Measurements from ENCODE around the gene NFATC2IP. TPM values are rescaled to one million over a fixed set of nuclear protein-coding genes. Genes with fewer than 3 reads are reported as not detected.

Gene NFATC2IP
- total and polyA plus RNA-seq, 2 of the 8 experiments (the other 6 are each of a cell fraction or from before 2014, with no cell fraction given) = 54.4 to 71.5 TPM

- no peak for TF ChIP-seq MAFK (IDR thresholded peaks at IDR 0.05; ENCODE audit: low read depth, low read length)
- TF ChIP-seq CHD1 (IDR thresholded peaks at IDR 0.05; ENCODE audit: low read depth, low read length) = no peak
- TF ChIP-seq SUZ12 (IDR thresholded peaks at IDR 0.05; ENCODE audit: low read length) = no peak
- peak; percentile 64; the same call in 1 of the 2 replicates for TF ChIP-seq SP1 (IDR thresholded peaks at IDR 0.05; ENCODE audit: low read depth, low read length)
- peak; percentile 98 to 99; a peak in 3 of 4 replicates for TF ChIP-seq SIN3A (conservative IDR thresholded peaks at IDR 0.05 in 1 of 2, IDR thresholded peaks at IDR 0.05 in 1 of 2; ENCODE audit: low read depth in 1 of 2, low read length in 2 of 2)
- peak; percentile 89 for TF ChIP-seq PHF8 (conservative IDR thresholded peaks at IDR 0.05; ENCODE audit: low read depth, low read length)
- TF ChIP-seq POLR2AphosphoS5 (IDR thresholded peaks at IDR 0.05; ENCODE audit: low read depth, low read length) = peak; percentile 78; the same call in 1 of the 2 replicates
- no peak for TF ChIP-seq RFX5 (IDR thresholded peaks at IDR 0.05; ENCODE audit: borderline replicate concordance, low read depth, low read length)
- TF ChIP-seq YY1 (IDR thresholded peaks at IDR 0.05; ENCODE audit: low read depth, low read length) = peak; percentile 98
- TF ChIP-seq BCL11A (IDR thresholded peaks at IDR 0.05; ENCODE audit: low read depth in 2 of 2, low read length in 2 of 2) = no peak
- no peak for TF ChIP-seq CTCF (IDR thresholded peaks at IDR 0.05; ENCODE audit: control extremely low read depth in 1 of 3, insufficient read depth in 1 of 3, low read depth in 1 of 3, low read length in 3 of 3)
- peak; percentile 39 for TF ChIP-seq KDM4A (IDR thresholded peaks at IDR 0.05; ENCODE audit: low read depth, low read length, severe bottlenecking)
Observed at GRCh38 chr16:28974437-28975157, 23.9 kb downstream of the NFATC2IP start, which contains the start of gene SPNS1 (continued).

Measured in H1 (cell line).